Caki2 (cell line): ENCODE results near the gene UBE3D. TPM values are rescaled to one million over a fixed set of nuclear protein-coding genes. Genes with fewer than 3 reads are reported as not detected.
A peak's percentile ranks its signal among the peaks of the same experiment; 100 is the strongest.
"Not testable (repeated sequence)": the region's sequence is repeated elsewhere in the genome, so short reads cannot be mapped to it uniquely, and the experiment has no call there.

Experiments
- DNase-seq: peaks from one replicate; pipeline ENCODE4 v3.0.0-alpha.2; 2015; ENCODE audit warnings: low read depth
- in situ Hi-C: cut with HindIII; loops from 2 replicates; pipeline ENCODE4 v1.10.0; 2016; ENCODE audit warnings: low sequenced_read_pairs, low pct_unique_long_range_greater_than_20kb, mixed read lengths
- total RNA-seq: library from RNA; depleted of rRNA; stranded (reverse); fragments of >200 nt; shearing (Covaris generic); gene quantifications from 2 replicates; pipeline ENCODE4 v1.2.3, GENCODE V29; 2014; ENCODE audit warnings: low replicate concordance

Gene UBE3D
- total RNA-seq, 1 experiment from 2014 or later: 2.9 TPM

- in situ Hi-C loops: no loop called here
- no peak for DNase-seq
These were observed 4.5 kb downstream of the UBE3D start for GRCh38 chr6:83061190-83061589.

- in situ Hi-C loops: no loop called here
- peak; percentile 37 for DNase-seq
These were observed 7.8 kb downstream of the UBE3D start for GRCh38 chr6:83057705-83058321.

GRCh38 chr6:83055366-83055964 is 10.2 kb downstream of the UBE3D start:
- peak; percentile 47 for DNase-seq
- in situ Hi-C loops: no loop called here

GRCh38 chr6:83053678-83054077 is 12.0 kb downstream of the UBE3D start:
- in situ Hi-C loops: no loop called here
- no peak for DNase-seq

GRCh38 chr6:83051377-83052172 is 14.1 kb downstream of the UBE3D start:
- in situ Hi-C loops: no loop called here

GRCh38 chr6:83047065-83047754 is 18.4 kb downstream of the UBE3D start:
- no peak for DNase-seq

More at GRCh38 chr6:83051377-83052172, 14.1 kb downstream of the UBE3D start:
- DNase-seq: no peak

GRCh38 chr6:83044091-83044768 is 21.4 kb downstream of the UBE3D start:
- no peak for DNase-seq
- in situ Hi-C loops: no loop called here

More at GRCh38 chr6:83047065-83047754, 18.4 kb downstream of the UBE3D start:
- in situ Hi-C loops: no loop called here

GRCh38 chr6:83042467-83043053 is 23.1 kb downstream of the UBE3D start:
- in situ Hi-C loops: no loop called here
- no peak for DNase-seq

- DNase-seq: no peak
These were observed 27.4 kb downstream of the UBE3D start for GRCh38 chr6:83038246-83038645.

GRCh38 chr6:83031689-83032088 is 34.0 kb downstream of the UBE3D start:
- in situ Hi-C loops: no loop called here
- DNase-seq: no peak

More at GRCh38 chr6:83038246-83038645, 27.4 kb downstream of the UBE3D start:
- in situ Hi-C loops: no loop called here

- no peak for DNase-seq
- in situ Hi-C loops: no loop called here
These were observed 45.9 kb downstream of the UBE3D start for GRCh38 chr6:83019741-83020140.

GRCh38 chr6:83011131-83011530 is 54.5 kb downstream of the UBE3D start:
- DNase-seq, in situ Hi-C loops: not testable (repeated sequence)

- no peak for DNase-seq
- in situ Hi-C loops: no loop called here
These were observed 57.0 kb downstream of the UBE3D start for GRCh38 chr6:83008626-83009025.

GRCh38 chr6:83006270-83006905 is 59.3 kb downstream of the UBE3D start:
- in situ Hi-C loops: no loop called here
- no peak for DNase-seq

GRCh38 chr6:82996156-82996555 is 69.5 kb downstream of the UBE3D start:
- in situ Hi-C loops: no loop called here
- no peak for DNase-seq

- DNase-seq: no peak
- in situ Hi-C loops: no loop called here
These were observed 70.6 kb downstream of the UBE3D start for GRCh38 chr6:82995066-82995465.

- in situ Hi-C loops: no loop called here
- DNase-seq: peak; percentile 6
These were observed 75.8 kb downstream of the UBE3D start for GRCh38 chr6:82989736-82990290.
